Measurements from ENCODE around the gene CTAGE1.

The CTAGE1 gene

DNA sequence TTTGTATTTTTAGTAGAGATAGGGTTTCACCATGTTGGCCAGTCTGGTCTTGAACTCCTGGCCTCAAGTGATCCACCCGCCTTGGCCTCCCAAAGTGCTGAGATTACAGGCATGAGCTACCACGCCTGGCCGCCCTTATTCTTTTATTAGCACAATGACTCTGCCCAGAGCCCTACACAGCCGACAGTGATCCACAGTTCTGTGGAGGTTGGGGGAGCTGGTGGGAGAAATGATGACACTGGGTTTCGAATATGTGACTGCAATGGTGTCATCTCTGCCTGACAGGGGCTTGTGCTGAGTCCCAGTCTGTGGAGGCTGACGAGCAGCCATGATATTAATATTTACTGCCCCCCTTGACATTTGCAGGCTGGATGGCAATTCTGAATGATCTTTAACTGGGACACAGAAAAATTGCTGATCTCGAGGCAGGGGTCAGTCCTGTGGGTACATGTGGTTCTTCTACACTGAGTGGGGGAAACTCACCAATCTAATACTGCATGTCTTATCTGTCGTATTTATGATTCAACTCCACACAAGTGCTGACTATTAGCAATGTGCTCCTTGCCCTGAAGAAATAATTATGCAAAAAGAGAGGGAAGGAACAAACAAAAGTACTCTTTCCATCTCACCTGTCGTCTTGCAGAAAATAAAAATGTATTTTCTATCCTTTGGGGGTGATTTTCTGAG, 6.3 kb upstream of the CTAGE1 start:
- Histone ChIP-seq H3K27ac (no peak overlapping the region), H3K36me3 (no peaks in the 10 kb centered on the region), H3K4me3 (ENCODE audit: low read depth, low read length) (no peak overlapping the region), H3K9me3 (ENCODE audit: severe bottlenecking) (no peaks in the 10 kb centered on the region), H3K27me3 (ENCODE audit: insufficient read depth, low read depth, severe bottlenecking) (peaks cover 47% of the 10 kb centered on the region)
- TF ChIP-seq, protein P1, sequence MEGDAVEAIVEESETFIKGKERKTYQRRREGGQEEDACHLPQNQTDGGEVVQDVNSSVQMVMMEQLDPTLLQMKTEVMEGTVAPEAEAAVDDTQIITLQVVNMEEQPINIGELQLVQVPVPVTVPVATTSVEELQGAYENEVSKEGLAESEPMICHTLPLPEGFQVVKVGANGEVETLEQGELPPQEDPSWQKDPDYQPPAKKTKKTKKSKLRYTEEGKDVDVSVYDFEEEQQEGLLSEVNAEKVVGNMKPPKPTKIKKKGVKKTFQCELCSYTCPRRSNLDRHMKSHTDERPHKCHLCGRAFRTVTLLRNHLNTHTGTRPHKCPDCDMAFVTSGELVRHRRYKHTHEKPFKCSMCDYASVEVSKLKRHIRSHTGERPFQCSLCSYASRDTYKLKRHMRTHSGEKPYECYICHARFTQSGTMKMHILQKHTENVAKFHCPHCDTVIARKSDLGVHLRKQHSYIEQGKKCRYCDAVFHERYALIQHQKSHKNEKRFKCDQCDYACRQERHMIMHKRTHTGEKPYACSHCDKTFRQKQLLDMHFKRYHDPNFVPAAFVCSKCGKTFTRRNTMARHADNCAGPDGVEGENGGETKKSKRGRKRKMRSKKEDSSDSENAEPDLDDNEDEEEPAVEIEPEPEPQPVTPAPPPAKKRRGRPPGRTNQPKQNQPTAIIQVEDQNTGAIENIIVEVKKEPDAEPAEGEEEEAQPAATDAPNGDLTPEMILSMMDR (IDR thresholded peaks at IDR 0.05; ENCODE audit: low read depth, low read length), result no peak
- DNase-seq, result no peak

DNA sequence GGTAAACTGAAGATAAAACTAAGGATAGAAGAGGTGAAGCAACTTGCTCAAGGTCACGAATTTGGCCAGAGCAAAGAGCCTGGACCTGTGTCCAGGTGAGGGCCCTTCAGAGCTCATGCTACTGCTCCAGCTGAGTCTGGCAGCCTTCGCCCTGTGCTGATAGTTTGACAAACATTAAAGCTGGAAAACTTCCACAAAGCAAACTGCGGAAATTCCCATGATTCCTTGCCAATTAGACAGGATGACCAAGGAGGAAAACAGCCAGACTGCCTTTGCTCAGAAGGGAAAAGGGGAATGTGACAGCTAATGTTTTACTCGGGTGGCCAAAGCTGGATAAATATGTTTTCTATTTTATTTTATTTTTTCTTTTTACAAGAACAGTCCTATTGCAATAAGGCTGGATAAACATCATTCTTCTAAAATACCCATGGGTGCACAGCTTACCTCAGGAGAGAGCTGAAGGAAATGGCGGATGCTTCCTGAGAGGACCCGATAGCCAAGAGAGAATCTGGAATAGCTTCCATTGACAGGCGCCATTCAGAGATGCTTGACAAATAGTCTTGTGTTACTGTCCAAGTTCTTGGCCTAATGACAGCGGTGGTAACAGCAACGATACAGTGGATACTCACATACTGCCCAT, 5.3 kb upstream of the CTAGE1 start:
- Histone ChIP-seq H3K36me3 (no peaks in the 10 kb centered on the region), H3K27ac (no peak overlapping the region), H3K9me3 (ENCODE audit: severe bottlenecking) (peaks cover 2% of the 10 kb centered on the region), H3K27me3 (ENCODE audit: insufficient read depth, low read depth, severe bottlenecking) (peaks cover 47% of the 10 kb centered on the region), H3K4me3 (ENCODE audit: low read depth, low read length) (no peak overlapping the region)
- TF ChIP-seq, protein P1 (IDR thresholded peaks at IDR 0.05; ENCODE audit: low read depth, low read length), result no peak
- no peak for DNase-seq

DNA sequence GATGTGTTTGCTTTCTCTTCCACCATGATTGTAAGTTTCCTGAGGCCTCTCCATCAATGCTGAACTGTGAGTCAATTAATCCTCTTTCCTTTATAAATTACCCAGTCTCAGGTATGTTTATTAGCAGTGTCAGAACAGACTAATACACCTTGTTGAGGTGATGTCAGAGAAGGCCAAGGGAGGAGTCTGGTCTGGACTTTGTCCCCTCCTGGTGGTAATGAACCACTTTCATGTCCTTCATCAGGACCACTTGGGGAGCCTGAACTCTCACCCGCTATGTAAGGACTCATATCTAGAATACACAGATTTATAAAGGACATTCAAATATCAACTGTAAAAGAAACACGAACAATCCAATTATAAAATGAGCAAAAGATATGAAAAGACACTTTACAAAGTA, 2.9 kb upstream of the CTAGE1 start:
- H3K27me3 ChIP-seq (ENCODE audit: insufficient read depth, low read depth, severe bottlenecking), result peaks cover 55% of the 10 kb centered on the region
- peaks cover 3% of the 10 kb centered on the region for H3K9me3 ChIP-seq (ENCODE audit: severe bottlenecking)
- H3K4me3 ChIP-seq (ENCODE audit: low read depth, low read length), result no peak overlapping the region
- TF ChIP-seq, protein P1 (IDR thresholded peaks at IDR 0.05; ENCODE audit: low read depth, low read length), result no peak
- H3K36me3 ChIP-seq, result no peaks in the 10 kb centered on the region
- no peak for DNase-seq
- H3K27ac ChIP-seq, result no peak overlapping the region

DNA sequence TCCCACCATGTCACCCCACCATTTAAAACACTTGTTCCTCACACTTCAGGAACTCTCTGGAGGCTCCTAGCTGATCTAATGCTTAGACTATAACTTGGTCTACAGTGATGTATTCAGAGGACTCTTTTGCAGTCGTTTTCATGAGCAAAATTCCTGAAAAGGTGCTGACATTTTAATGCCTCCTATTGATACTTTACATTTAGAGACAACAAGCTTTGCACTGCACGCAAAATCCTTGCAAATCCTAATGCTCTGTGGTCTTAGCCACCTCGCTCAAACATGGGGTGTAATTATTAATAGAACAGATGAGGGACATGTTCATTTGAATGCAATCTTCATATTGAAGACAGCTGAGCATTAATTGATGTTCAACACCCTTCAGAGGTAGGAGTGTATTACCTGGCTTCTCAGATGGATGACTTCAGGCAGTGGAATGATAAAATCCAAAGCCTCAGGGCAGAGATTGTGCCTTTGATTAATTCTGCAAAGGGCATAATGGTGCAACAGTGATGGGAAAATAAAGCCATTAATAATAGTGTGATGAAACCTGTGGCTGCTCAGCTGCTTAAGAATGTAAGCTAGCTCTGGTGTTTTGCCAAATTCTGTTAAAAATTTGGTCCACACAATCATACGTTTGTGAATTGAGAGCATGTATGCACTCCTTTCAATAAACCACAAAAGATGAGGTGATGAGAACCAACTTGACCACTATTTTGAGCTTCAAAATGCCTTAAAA, 5.4 kb downstream of the CTAGE1 start:
- no peaks in the 10 kb centered on the region for H3K36me3 ChIP-seq
- no peak for DNase-seq
- TF ChIP-seq, protein P1 (IDR thresholded peaks at IDR 0.05; ENCODE audit: low read depth, low read length), result no peak
- no peak overlapping the region for H3K27ac ChIP-seq
- no peak overlapping the region for H3K4me3 ChIP-seq (ENCODE audit: low read depth, low read length)
- peaks cover 50% of the 10 kb centered on the region for H3K27me3 ChIP-seq (ENCODE audit: insufficient read depth, low read depth, severe bottlenecking)
- no peaks in the 10 kb centered on the region for H3K9me3 ChIP-seq (ENCODE audit: severe bottlenecking)

DNA sequence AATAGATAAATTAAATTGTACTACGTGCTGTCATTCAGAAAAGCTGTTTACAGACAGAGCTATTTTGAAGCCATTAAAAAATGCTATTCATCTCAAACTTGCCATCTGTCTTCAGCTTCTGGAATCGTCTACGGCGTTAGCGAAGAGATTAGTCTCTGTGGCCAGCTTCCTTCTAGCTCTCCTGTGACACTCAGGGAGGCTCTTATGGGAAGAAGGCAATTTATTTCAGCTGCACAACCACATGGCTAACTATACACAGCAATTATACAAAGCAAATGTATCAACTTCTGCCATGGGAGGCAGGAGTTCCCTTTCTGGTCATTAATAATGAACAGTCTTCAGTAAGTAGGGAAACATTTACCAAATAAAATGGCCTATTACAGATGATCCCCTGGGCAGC, 6.3 kb downstream of the CTAGE1 start:
- DNase-seq, result no peak
- Histone ChIP-seq H3K4me3 (ENCODE audit: low read depth, low read length) (no peak overlapping the region), H3K36me3 (no peaks in the 10 kb centered on the region), H3K27me3 (ENCODE audit: insufficient read depth, low read depth, severe bottlenecking) (peaks cover 48% of the 10 kb centered on the region), H3K9me3 (ENCODE audit: severe bottlenecking) (no peaks in the 10 kb centered on the region), H3K27ac (no peak overlapping the region)
- TF ChIP-seq, protein P1 (IDR thresholded peaks at IDR 0.05; ENCODE audit: low read depth, low read length), result no peak
